ENCODE measurements around the gene WDFY3.

The WDFY3 gene

GRCh38 chr4:84878546-84878945 is 87.9 kb downstream of the WDFY3 start:
- FAIRE-seq: no peak
- no peak for TF ChIP-seq CTCF (IDR thresholded peaks at IDR 0.05; ENCODE audit: insufficient read depth, missing control alignments)
- DNase-seq (ENCODE audit: insufficient read length, low spot score): no peak

DNA sequence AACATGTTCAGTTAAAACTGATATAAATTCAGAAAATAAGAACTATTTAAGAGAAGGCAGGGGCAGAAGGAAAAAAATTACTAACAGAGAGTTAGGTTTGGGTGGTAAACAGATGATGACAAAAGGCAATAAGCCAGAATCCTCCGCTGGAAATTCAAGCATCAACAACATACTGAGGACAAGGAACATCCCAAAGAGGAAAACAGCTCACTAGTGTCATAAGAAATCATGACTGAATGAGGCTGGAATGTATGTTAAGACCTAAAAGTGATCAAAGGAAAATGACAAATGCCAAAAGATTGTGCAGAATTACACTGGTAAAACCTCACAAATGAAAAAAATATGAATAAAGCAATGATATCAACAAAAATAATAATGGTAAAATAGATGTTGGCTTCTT is 88.4 kb downstream of the WDFY3 start:
- TF ChIP-seq CTCF (IDR thresholded peaks at IDR 0.05; ENCODE audit: insufficient read depth, missing control alignments): no peak
- FAIRE-seq: peak; percentile 66
- DNase-seq (ENCODE audit: insufficient read length, low spot score): no peak

DNA sequence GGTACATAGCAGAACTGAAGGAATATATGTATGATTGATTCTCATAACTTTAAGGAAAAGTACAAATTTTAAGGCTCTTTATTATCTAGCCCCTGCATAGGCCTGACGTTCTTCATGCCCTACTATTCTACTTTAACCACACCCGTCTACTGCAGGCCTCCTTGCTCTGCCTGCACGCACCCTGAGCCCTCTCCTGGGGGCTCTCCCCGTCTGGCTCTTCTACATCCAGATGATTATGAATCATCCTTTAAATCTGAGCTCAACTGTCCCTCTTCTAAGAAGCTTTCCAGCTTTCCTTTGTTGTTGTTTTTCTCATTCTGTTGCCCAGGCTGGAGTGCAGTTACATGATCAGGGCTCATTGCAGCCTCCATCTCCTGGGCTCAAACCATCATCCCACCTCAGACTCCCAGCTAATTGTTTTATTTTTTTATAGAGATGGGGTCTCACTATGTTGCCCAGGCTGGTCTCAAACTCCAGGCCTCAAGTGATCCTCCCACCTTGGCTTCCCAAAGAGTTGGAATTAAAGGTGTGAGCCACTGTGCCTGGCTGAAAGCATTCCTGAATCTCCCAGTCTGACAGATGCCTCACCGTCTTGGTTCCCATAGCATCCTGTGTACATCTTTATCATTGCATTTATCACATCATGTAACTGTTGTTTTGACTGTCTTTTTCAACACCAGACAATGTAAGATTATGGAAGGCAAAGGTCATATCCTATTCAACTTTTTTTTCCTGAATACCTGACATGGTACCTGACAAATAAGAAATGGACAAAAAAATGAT is 89.2 kb downstream of the WDFY3 start:
- TF ChIP-seq CTCF (IDR thresholded peaks at IDR 0.05; ENCODE audit: insufficient read depth, missing control alignments): no peak
- DNase-seq (ENCODE audit: insufficient read length, low spot score) (no peak), FAIRE-seq (peak; percentile 85)

- no peak for FAIRE-seq
- DNase-seq (ENCODE audit: insufficient read length, low spot score): no peak
- TF ChIP-seq CTCF (IDR thresholded peaks at IDR 0.05; ENCODE audit: insufficient read depth, missing control alignments): no peak
Observed at GRCh38 chr4:84875636-84876371, 90.7 kb downstream of the WDFY3 start.

DNA sequence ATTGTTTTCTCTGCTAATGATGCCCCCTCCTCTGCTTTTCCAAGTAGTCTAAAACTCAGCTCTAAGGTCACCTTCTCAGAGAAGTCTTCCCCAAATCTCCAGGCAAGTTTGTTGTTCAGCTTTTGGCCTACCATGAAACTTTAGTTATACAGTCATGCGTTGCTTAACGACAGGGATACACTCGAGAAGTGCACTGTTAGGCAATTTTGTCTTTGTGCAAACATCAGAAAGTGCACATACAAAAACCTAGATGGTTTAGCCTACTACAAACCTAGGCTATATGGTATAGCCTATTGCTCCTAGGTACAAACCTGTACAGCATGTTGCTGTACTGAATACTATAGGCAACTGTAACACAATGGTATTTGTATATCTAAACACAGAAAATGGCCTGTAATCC is 91.9 kb downstream of the WDFY3 start:
- FAIRE-seq (no peak), DNase-seq (ENCODE audit: insufficient read length, low spot score) (no peak)
- no peak for TF ChIP-seq CTCF (IDR thresholded peaks at IDR 0.05; ENCODE audit: insufficient read depth, missing control alignments)

GRCh38 chr4:84870398-84871163 is 95.9 kb downstream of the WDFY3 start:
- FAIRE-seq: no peak
- TF ChIP-seq CTCF (IDR thresholded peaks at IDR 0.05; ENCODE audit: insufficient read depth, missing control alignments): no peak

More at GRCh38 chr4:84870398-84871163, 95.9 kb downstream of the WDFY3 start:
- DNase-seq (ENCODE audit: insufficient read length, low spot score): no peak

Data from D721Med (cell line).